B cell (primary cell): ENCODE results near the gene CST6. TPM values are rescaled to one million over a fixed set of nuclear protein-coding genes. Genes with fewer than 3 reads are reported as not detected.

ENCODE experiments used
- ATAC-seq: fragments of 200-7000 bp; cut with Tn5 transposase; one replicate; pipeline ENCODE4 v1.10.0; 2021; ENCODE audit warnings: low read depth, mild to moderate bottlenecking, moderate number of reproducible peaks, moderate library complexity
- CTCF ChIA-PET: fragments of 350-600 bp; sonication (Branson Sonifier 250); formaldehyde crosslinking; loops from one replicate; lab custom pipeline; 2021; ENCODE audit warnings: antibody characterized with exemption, inconsistent platforms; lab: Charles Lee
- POLR2A ChIA-PET: fragments of 350-600 bp; sonication (Branson Sonifier 250); formaldehyde crosslinking; loops from one replicate; lab custom pipeline; 2021; ENCODE audit warnings: antibody characterized with exemption; lab: Charles Lee
- DNase-seq: peaks from one replicate; pipeline ENCODE4 v3.0.0; 2013
- H2AFZ ChIP-seq: 2 replicates; pipeline ENCODE4 v1.6.1; 2012; ENCODE audit warnings: mild to moderate bottlenecking, low read depth, low read length; ENCODE audit not compliant: insufficient read depth, poor library complexity, severe bottlenecking
- H3K27ac ChIP-seq, 2 donors: 1 replicate in 1 of 2; 2 replicates in 1 of 2; pipeline ENCODE4 v1.5.1; 2012 to 2013; ENCODE audit warnings: low read length in 2 of 2, mild to moderate bottlenecking in 2 of 2, moderate library complexity in 1 of 2
- H3K27me3 ChIP-seq, 4 experiments: fragments of 200-600 bp in 1 of 4; sonication (generic) in 1 of 4; replicated peaks in 1 of 4; 1 replicate in 2 of 4; 2 replicates in 2 of 4; pipeline versions ENCODE4 v1.6.1 to v1.7.0; 2013 to 2016; ENCODE audit warnings: low read length in 3 of 4, mild to moderate bottlenecking in 2 of 4, mixed read lengths in 1 of 4, moderate library complexity in 1 of 4; ENCODE audit not compliant: insufficient read depth in 4 of 4, control insufficient read depth in 3 of 4; ENCODE audit errors: control extremely low read depth in 1 of 4
- H3K36me3 ChIP-seq, 2 experiments: replicated peaks in 1 of 2; 1 replicate in 1 of 2; 2 replicates in 1 of 2; pipeline versions ENCODE4 v1.6.1 to v1.7.1; 2013; ENCODE audit warnings: low read length in 1 of 2; ENCODE audit not compliant: insufficient read depth in 2 of 2, control insufficient read depth in 1 of 2; ENCODE audit errors: control extremely low read depth in 1 of 2, extremely low read depth in 1 of 2
- H3K4me1 ChIP-seq, 2 donors: fragments of 200-600 bp in 1 of 2; sonication (generic) in 1 of 2; 1 replicate in 1 of 2; 2 replicates in 1 of 2; pipeline versions ENCODE4 v1.5.1 to v1.6.1; 2013 to 2017; ENCODE audit warnings: low read length in 2 of 2; ENCODE audit not compliant: control insufficient read depth in 2 of 2, insufficient read depth in 2 of 2
- H3K4me2 ChIP-seq: replicated peaks from 2 replicates; pipeline ENCODE3; 2012; ENCODE audit warnings: mild to moderate bottlenecking, low read depth, low read length; ENCODE audit not compliant: poor library complexity, severe bottlenecking
- H3K4me3 ChIP-seq, 5 experiments: fragments of 200-600 bp in 1 of 5; sonication (generic) in 1 of 5; 1 replicate in 3 of 5; 2 replicates in 2 of 5; pipeline versions ENCODE4 v1.5.1 to v1.7.0; 2011 to 2016; ENCODE audit warnings: low read length in 4 of 5, mild to moderate bottlenecking in 4 of 5, low read depth in 2 of 5, control low read depth in 1 of 5, moderate library complexity in 1 of 5; ENCODE audit not compliant: insufficient read depth in 1 of 5; ENCODE audit errors: control extremely low read depth in 1 of 5, extremely low read depth in 1 of 5
- H3K79me2 ChIP-seq: fragments of 200-600 bp; sonication (generic); one replicate; pipeline ENCODE4 v1.6.0; 2016; ENCODE audit warnings: low read length; ENCODE audit not compliant: control insufficient read depth, insufficient read depth
- H3K9ac ChIP-seq: fragments of 200-600 bp; sonication (generic); 2 replicates; pipeline ENCODE4 v1.6.1; 2017; ENCODE audit warnings: mild to moderate bottlenecking, low read length, moderate library complexity
- H3K9me3 ChIP-seq, 3 donors: one replicate each; pipeline versions ENCODE4 v1.6.1 to v1.7.1; 2013; ENCODE audit warnings: low read length in 2 of 3; ENCODE audit not compliant: control insufficient read depth in 2 of 3, insufficient read depth in 1 of 3; ENCODE audit errors: control extremely low read depth in 1 of 3
- H4K20me1 ChIP-seq: 2 replicates; pipeline ENCODE4 v1.6.0; 2012; ENCODE audit warnings: mild to moderate bottlenecking, low read length; ENCODE audit not compliant: insufficient read depth, control insufficient read depth, poor library complexity, severe bottlenecking
- H3K27ac Mint-ChIP-seq: one replicate; pipeline ENCODE4 v1.8.0; 2021; ENCODE audit warnings: mixed read lengths
- H3K27me3 Mint-ChIP-seq: one replicate; pipeline ENCODE4 v1.8.0; 2021; ENCODE audit warnings: mixed read lengths
- H3K4me1 Mint-ChIP-seq: one replicate; pipeline ENCODE4 v1.8.0; 2021; ENCODE audit warnings: mixed read lengths
- H3K4me3 Mint-ChIP-seq: one replicate; pipeline ENCODE4 v1.8.0; 2021; ENCODE audit warnings: mixed read lengths
- H3K9me3 Mint-ChIP-seq: one replicate; pipeline ENCODE4 v1.8.0; 2022; ENCODE audit warnings: mixed read lengths; ENCODE audit not compliant: insufficient read depth
- CTCF ChIP-seq: fragments of 200-600 bp; IDR thresholded peaks from one replicate; pipeline ENCODE4 v1.8.0; 2022; ENCODE audit warnings: antibody characterized with exemption, mild to moderate bottlenecking
- EZH2 ChIP-seq: IDR thresholded peaks from 2 replicates; pipeline ENCODE4 v1.6.1; 2012; ENCODE audit warnings: borderline replicate concordance, low read depth, mild to moderate bottlenecking, moderate library complexity, low read length; ENCODE audit not compliant: insufficient read depth, poor library complexity, severe bottlenecking
- whole genome bisulfite sequencing: methylation state at CpG from one replicate; pipeline ENCODE4 v1.1.5; 2013; ENCODE audit warnings: missing lambda C conversion rate; ENCODE audit not compliant: insufficient coverage; 5-methylcytosine and 5-hydroxymethylcytosine counted together
- intact Hi-C: fragments of 100-400 bp; cut with micrococcal nuclease; formaldehyde crosslinking; loops from one replicate; pipeline ENCODE4 v1.10.0; 2022
- polyA minus RNA-seq: library from RNA; depleted of rRNA, polyadenylated mRNA; stranded (reverse); fragments of >200 nt; gene quantifications from 2 replicates; pipeline ENCODE4 v1.2.3, GENCODE V29; 2012
- polyA plus RNA-seq: library from polyadenylated mRNA; depleted of rRNA; stranded (reverse); fragments of >200 nt; gene quantifications from 2 replicates; pipeline ENCODE4 v1.2.3, GENCODE V29; 2012
- total RNA-seq, 2 donors: library from RNA; stranded (reverse); fragments of 120-200 nt in 1 of 2; gene quantifications; 1 replicate in 1 of 2; 2 replicates in 1 of 2; pipeline versions ENCODE4 v1.2.3 to v1.2.4, GENCODE V29; 2013 to 2022

Gene CST6
- total RNA-seq (not detected in 2 replicates), polyA plus RNA-seq (not detected in 2 replicates), polyA minus RNA-seq (1.1 TPM in 1 of 2 replicates, not detected in the other)
- total RNA-seq (2013): not detected

- peaks cover 2% of the 10 kb centered on the region for H3K4me1 Mint-ChIP-seq
- H3K4me3 Mint-ChIP-seq: no peak within 1 kb of the TSS
- Histone ChIP-seq H2AFZ (peak within 1 kb of the TSS; percentile 74), H3K9me3 (peaks cover 0 to 12% (median 0%) of the 10 kb centered on the region in 3 donors), H3K27ac (no peak within 1 kb of the TSS), H3K4me1 (peaks cover 11 to 13% of the 10 kb centered on the region in 2 donors), H3K4me2 (peak within 1 kb of the TSS; percentile 67), H3K4me3 (peak within 1 kb of the TSS in 1 of 5 experiments; percentile 20), H3K36me3 (no peaks in the 10 kb centered on the region), H3K9ac (no peak within 1 kb of the TSS), H3K79me2 (no peaks in the 10 kb centered on the region), H4K20me1 (no peaks in the 10 kb centered on the region), H3K27me3 (peaks cover 0 to 29% (median 12%) of the 10 kb centered on the region in 4 experiments)
- CTCF ChIA-PET: interaction anchor here (1.6 kb wide), 1 partner anchor 11 kb away, joined by 4 read pairs; no protein-coding TSS in a partner anchor
- peaks cover 8% of the 10 kb centered on the region for H3K27me3 Mint-ChIP-seq
- no peak for TF ChIP-seq CTCF
- TF ChIP-seq EZH2: peak; percentile 93
- H3K27ac Mint-ChIP-seq: no peak within 1 kb of the TSS
- ATAC-seq (no peak), DNase-seq (no peak)
- no peaks in the 10 kb centered on the region for H3K9me3 Mint-ChIP-seq
- POLR2A ChIA-PET: no interaction called here
- 20% methylated on average over 61 of the region's 61 CpGs for WGBS
- intact Hi-C loops: no loop called here
Measured at GRCh38 chr11:66011785-66012303, at the start of gene CST6. Gene CST6 (plus strand): TSS chr11:66012008. CDS start chr11:66012045, 37 bp downstream.

- ChIA-PET POLR2A (interaction anchor here (0.6 to 2.2 kb wide), 6 partner anchors 34 to 898 kb away, joined by 3 to 14 read pairs (median 8); partner anchors contain the start of genes BANF1, CCDC85B, EIF1AD and MUS81), CTCF (interaction anchor here (0.9 to 3.4 kb wide), 5 partner anchors 20 to 182 kb away, joined by 3 to 27 read pairs (median 4); partner anchors contain the start of genes BANF1, CCDC85B, EIF1AD and FIBP)
- peaks cover 28 to 39% of the 10 kb centered on the region in 2 donors for H3K4me1 ChIP-seq
- DNase-seq (no peak), ATAC-seq (no peak)
- H3K4me1 Mint-ChIP-seq: peaks cover 44% of the 10 kb centered on the region
- peak overlapping the region; percentile 97 for H3K9ac ChIP-seq
- intact Hi-C loops: no loop called here
- no peaks in the 10 kb centered on the region for H3K27me3 Mint-ChIP-seq
- H3K27me3 ChIP-seq: no peaks in the 10 kb centered on the region
- peaks cover 44% of the 10 kb centered on the region for H4K20me1 ChIP-seq
- WGBS: 9% methylated on average over 10 of the region's 13 CpGs
- H3K9me3 ChIP-seq: peaks cover 0 to 1% (median 0%) of the 10 kb centered on the region in 3 donors
- H3K9me3 Mint-ChIP-seq: no peaks in the 10 kb centered on the region
- H3K27ac Mint-ChIP-seq: peak overlapping the region; percentile 84
- peak overlapping the region; percentile 98 for H3K4me3 Mint-ChIP-seq
- peak overlapping the region; percentile 95 for H3K4me2 ChIP-seq
- no peak for TF ChIP-seq EZH2
- no peak for TF ChIP-seq CTCF
- peaks cover 61% of the 10 kb centered on the region for H3K79me2 ChIP-seq
- H2AFZ ChIP-seq: no peak overlapping the region
- peak overlapping the region; percentile 74 to 90 (median 77) for H3K4me3 ChIP-seq
- peak overlapping the region; percentile 40 to 89 for H3K27ac ChIP-seq
- H3K36me3 ChIP-seq: peaks cover 9 to 35% of the 10 kb centered on the region in 2 experiments
Measured at GRCh38 chr11:65962141-65962564, 49.7 kb upstream of the CST6 start.
